SK-N-SH (cell line): ENCODE data around the gene PLK1. TPM values are rescaled to one million over a fixed set of nuclear protein-coding genes. Genes with fewer than 3 reads are reported as not detected.

Experiments used
- CTCF ChIA-PET: fragments of 300-600, 350-600 bp; formaldehyde crosslinking; extraction: SDS; loops from one replicate; lab custom pipeline; 2021; lab: Yijun Ruan, JAX
- POLR2A ChIA-PET: fragments of 350-600 bp; sonication (Branson Sonifier 250); formaldehyde crosslinking; extraction: SDS; loops from one replicate; lab custom pipeline; 2020; ENCODE audit warnings: antibody characterized with exemption, inconsistent platforms; lab: Yijun Ruan, JAX
- DNase-seq: peaks from one replicate; pipeline ENCODE4 v3.0.0; 2012
- H2AFZ ChIP-seq: fragments of 200-600 bp; sonication (generic); 2 replicates; pipeline ENCODE4 v1.8.1; 2016; ENCODE audit warnings: antibody characterized with exemption, mild to moderate bottlenecking, low read depth
- H3F3A ChIP-seq: fragments of 200-600 bp; sonication (generic); replicated peaks from 2 replicates; pipeline ENCODE3; 2016; ENCODE audit warnings: antibody characterized with exemption, mild to moderate bottlenecking; ENCODE audit not compliant: insufficient read depth
- H3K27ac ChIP-seq, 2 experiments: fragments of 200-500 bp in 1 of 2; fragments of 200-600 bp in 1 of 2; sonication (Bioruptor generic) in 1 of 2; sonication (generic), shearing (Covaris generic) in 1 of 2; 2 replicates each; pipeline versions ENCODE4 v1.5.1 to v1.6.1; 2014 to 2016; ENCODE audit warnings: low read depth in 2 of 2, inconsistent platforms in 1 of 2, low read length in 1 of 2, mild to moderate bottlenecking in 1 of 2, mixed read lengths in 1 of 2
- H3K27me3 ChIP-seq: fragments of 200-600 bp; sonication (generic), shearing (Covaris generic); 2 replicates; pipeline ENCODE4 v1.6.1; 2016; ENCODE audit warnings: mixed run types; ENCODE audit not compliant: insufficient read depth
- H3K36me3 ChIP-seq, 2 experiments: fragments of 200-500 bp in 1 of 2; fragments of 200-600 bp in 1 of 2; sonication (Bioruptor generic) in 1 of 2; sonication (generic) in 1 of 2; replicated peaks in 1 of 2; 2 replicates each; pipeline versions ENCODE3 to v1.5.1; 2014 to 2016; ENCODE audit warnings: low read length in 1 of 2, mild to moderate bottlenecking in 1 of 2; ENCODE audit not compliant: insufficient read depth in 2 of 2, control insufficient read depth in 1 of 2
- H3K4me1 ChIP-seq, 2 experiments: fragments of 200-500 bp in 1 of 2; fragments of 200-600 bp in 1 of 2; sonication (Bioruptor generic) in 1 of 2; sonication (generic), shearing (Covaris generic) in 1 of 2; 2 replicates each; pipeline versions ENCODE4 v1.5.1 to v1.6.1; 2014 to 2016; ENCODE audit warnings: low read depth in 1 of 2, low read length in 1 of 2, mixed run types in 1 of 2; ENCODE audit not compliant: insufficient read depth in 2 of 2, control insufficient read depth in 1 of 2
- H3K4me2 ChIP-seq: fragments of 200-600 bp; sonication (generic), shearing (Covaris generic); 2 replicates; pipeline ENCODE4 v1.6.1; 2017; ENCODE audit warnings: mixed run types
- H3K4me3 ChIP-seq, 2 experiments: fragments of 200-500 bp in 1 of 2; fragments of 200-600 bp in 1 of 2; sonication (Bioruptor generic) in 1 of 2; sonication (generic), shearing (Covaris generic) in 1 of 2; 2 replicates each; pipeline versions ENCODE4 v1.5.1 to v1.8.1; 2014 to 2016; ENCODE audit warnings: low read depth in 2 of 2, inconsistent platforms in 1 of 2, low read length in 1 of 2, mild to moderate bottlenecking in 1 of 2, mixed read lengths in 1 of 2, moderate library complexity in 1 of 2
- H3K79me2 ChIP-seq: fragments of 200-600 bp; sonication (generic); 2 replicates; pipeline ENCODE4 v1.8.1; 2017; ENCODE audit warnings: mild to moderate bottlenecking; ENCODE audit not compliant: insufficient read depth
- H3K9ac ChIP-seq: fragments of 200-600 bp; sonication (generic); 2 replicates; pipeline ENCODE4 v1.6.1; 2017; ENCODE audit warnings: mixed run types
- H3K9me2 ChIP-seq: fragments of 200-600 bp; sonication (generic); 2 replicates; pipeline ENCODE4 v1.6.1; 2017; ENCODE audit warnings: mixed run types
- H3K9me3 ChIP-seq: fragments of 200-600 bp; sonication (generic); 2 replicates; pipeline ENCODE4 v1.6.1; 2017; ENCODE audit warnings: mixed run types, mild to moderate bottlenecking, moderate library complexity
- H4K20me1 ChIP-seq: fragments of 200-600 bp; sonication (generic); 2 replicates; pipeline ENCODE4 v1.6.1; 2017; ENCODE audit warnings: mild to moderate bottlenecking, mixed run types; ENCODE audit not compliant: insufficient read depth
- ELF1 ChIP-seq: IDR thresholded peaks from 2 replicates; pipeline ENCODE4 v1.4.0; 2012
- EP300 ChIP-seq, 2 experiments: IDR thresholded peaks; 2 replicates each; pipeline versions ENCODE4 v1.4.0 to v1.6.1; 2012; ENCODE audit warnings: borderline replicate concordance in 1 of 2, low read depth in 1 of 2, low read length in 1 of 2
- FOXM1 ChIP-seq: IDR thresholded peaks from 2 replicates; pipeline ENCODE4 v1.4.0; 2012; ENCODE audit warnings: low read depth, mild to moderate bottlenecking
- GABPA ChIP-seq: IDR thresholded peaks from 2 replicates; pipeline ENCODE4 v1.4.0; 2012; ENCODE audit warnings: low read depth, mild to moderate bottlenecking
- NFIC ChIP-seq: IDR thresholded peaks from 2 replicates; pipeline ENCODE4 v1.4.0; 2012; ENCODE audit warnings: borderline replicate concordance
- POLR2AphosphoS5 ChIP-seq: IDR thresholded peaks from 2 replicates; pipeline ENCODE4 v1.6.1; 2012; ENCODE audit warnings: low read depth, low read length
- RCOR1 ChIP-seq: fragments of 150-350 bp; IDR thresholded peaks from 2 replicates; pipeline ENCODE4 v1.6.1; 2017; ENCODE audit warnings: antibody characterized with exemption, low read length
- RXRA ChIP-seq: IDR thresholded peaks from 2 replicates; pipeline ENCODE4 v1.4.0; 2012; ENCODE audit warnings: low read depth, mild to moderate bottlenecking, borderline replicate concordance
- SIN3A ChIP-seq: IDR thresholded peaks from 2 replicates; pipeline ENCODE4 v1.6.1; 2012; ENCODE audit warnings: low read depth, mild to moderate bottlenecking, low read length, moderate library complexity, borderline replicate concordance
- SMC3 ChIP-seq: IDR thresholded peaks from 2 replicates; pipeline ENCODE4 v1.6.1; 2012; ENCODE audit warnings: low read depth, low read length, improper control_type of control experiment
- TCF12 ChIP-seq: IDR thresholded peaks from 2 replicates; pipeline ENCODE4 v1.4.0; 2012
- WGBS: methylation state at CpG from one replicate; pipeline ENCODE4 v1.1.6; 2017; ENCODE audit warnings: low lambda C conversion rate; 5-methylcytosine and 5-hydroxymethylcytosine counted together
- polyA plus RNA-seq, 3 experiments: library from polyadenylated mRNA; depleted of rRNA; stranded (reverse); fragments of >200 nt; gene quantifications; 2 replicates each; pipeline ENCODE4 v1.2.3, GENCODE V29; 2012
- TF ChIP-seq, protein P1 (sequence below): fragments of 150-350 bp; IDR thresholded peaks from 2 replicates; pipeline ENCODE4 v1.6.1; 2016; ENCODE audit warnings: mild to moderate bottlenecking, low read depth, low read length
- TF ChIP-seq, protein P2 (sequence below): IDR thresholded peaks from 2 replicates; pipeline ENCODE4 v1.4.0; 2012; ENCODE audit warnings: low read depth, borderline replicate concordance
- TF ChIP-seq, protein P3 (sequence below): fragments of 200-600 bp; sonication (generic); IDR thresholded peaks from 2 replicates; pipeline ENCODE4 v1.6.1; 2017; ENCODE audit warnings: antibody characterized with exemption, mild to moderate bottlenecking, moderate library complexity
- TF ChIP-seq, protein P4 (sequence below): IDR thresholded peaks from 2 replicates; pipeline ENCODE4 v1.6.1; 2012; ENCODE audit warnings: mild to moderate bottlenecking, low read depth, low read length, moderate library complexity

The PLK1 gene
- polyA plus RNA-seq, 1 of the 3 experiments (the other 2 are of a cell fraction), result 68.7 TPM

DNA sequence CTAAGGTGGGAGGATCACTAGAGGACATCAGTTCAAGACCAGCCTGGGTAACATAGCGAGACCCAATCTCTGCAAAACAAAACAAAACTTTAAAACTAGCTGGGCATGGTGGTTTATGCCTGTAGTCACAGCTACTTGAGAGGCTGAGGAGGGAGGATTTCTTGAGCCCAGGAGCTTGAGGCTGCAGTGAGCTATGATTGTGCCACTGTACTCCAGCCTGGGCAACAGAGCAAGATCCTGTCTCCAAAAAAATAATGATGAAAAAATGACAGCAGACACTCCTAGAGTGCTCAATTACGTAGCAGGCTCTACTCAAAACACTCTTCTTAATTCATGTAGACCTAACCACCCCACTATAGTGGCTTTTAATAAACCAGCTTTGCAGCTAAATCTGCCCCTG, 21.4 kb downstream of the PLK1 start (continued):
- TF ChIP-seq RCOR1 (no peak), GABPA (no peak)
- TF ChIP-seq, protein P1, sequence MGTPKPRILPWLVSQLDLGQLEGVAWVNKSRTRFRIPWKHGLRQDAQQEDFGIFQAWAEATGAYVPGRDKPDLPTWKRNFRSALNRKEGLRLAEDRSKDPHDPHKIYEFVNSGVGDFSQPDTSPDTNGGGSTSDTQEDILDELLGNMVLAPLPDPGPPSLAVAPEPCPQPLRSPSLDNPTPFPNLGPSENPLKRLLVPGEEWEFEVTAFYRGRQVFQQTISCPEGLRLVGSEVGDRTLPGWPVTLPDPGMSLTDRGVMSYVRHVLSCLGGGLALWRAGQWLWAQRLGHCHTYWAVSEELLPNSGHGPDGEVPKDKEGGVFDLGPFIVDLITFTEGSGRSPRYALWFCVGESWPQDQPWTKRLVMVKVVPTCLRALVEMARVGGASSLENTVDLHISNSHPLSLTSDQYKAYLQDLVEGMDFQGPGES, result no peak
- TF ChIP-seq, all 33 proteins: peak for 0

DNA sequence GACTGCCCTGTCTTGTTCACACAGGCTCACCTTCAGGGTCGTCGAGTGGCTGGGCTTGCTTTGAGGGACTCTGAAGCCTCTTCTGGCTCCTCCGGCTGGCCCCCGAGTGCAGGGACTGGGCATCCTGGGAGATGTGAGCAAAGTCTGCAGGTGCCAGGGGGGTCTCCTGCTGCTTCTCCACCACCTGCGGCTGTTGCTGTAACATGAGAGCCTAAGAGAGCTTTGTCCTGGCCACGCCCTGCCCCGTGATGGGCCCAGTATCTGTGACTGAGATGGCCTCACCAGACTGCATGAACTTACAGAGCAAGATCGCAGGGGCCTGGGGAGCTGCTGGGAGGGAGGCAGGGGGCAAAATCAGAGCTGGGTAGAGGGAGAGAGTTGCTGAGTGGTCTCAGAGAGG, 21.8 kb downstream of the PLK1 start:
- H3K27me3 ChIP-seq, result no peaks in the 10 kb centered on the region
- ChIA-PET POLR2A (no interaction called here), CTCF (no interaction called here)
- no peaks in the 10 kb centered on the region for H4K20me1 ChIP-seq
- H3K79me2 ChIP-seq, result no peaks in the 10 kb centered on the region
- no peak overlapping the region for H3K4me2 ChIP-seq
- H3K9ac ChIP-seq, result no peak overlapping the region
- no peak for DNase-seq
- no peaks in the 10 kb centered on the region for H3K4me1 ChIP-seq
- no peak overlapping the region for H3K4me3 ChIP-seq
- H3K27ac ChIP-seq, result no peak overlapping the region
- no peaks in the 10 kb centered on the region for H3K9me2 ChIP-seq
- TF ChIP-seq ELF1 (no peak), SMC3 (no peak), FOXM1 (no peak), NFIC (no peak), POLR2AphosphoS5 (no peak), EP300 (IDR thresholded peaks at IDR 0.05; ENCODE audit: borderline replicate concordance in 1 of 2, low read depth in 1 of 2, low read length in 1 of 2) (no peak), TCF12 (no peak), RXRA (no peak), SIN3A (no peak), RCOR1 (no peak)
- TF ChIP-seq, protein P2, sequence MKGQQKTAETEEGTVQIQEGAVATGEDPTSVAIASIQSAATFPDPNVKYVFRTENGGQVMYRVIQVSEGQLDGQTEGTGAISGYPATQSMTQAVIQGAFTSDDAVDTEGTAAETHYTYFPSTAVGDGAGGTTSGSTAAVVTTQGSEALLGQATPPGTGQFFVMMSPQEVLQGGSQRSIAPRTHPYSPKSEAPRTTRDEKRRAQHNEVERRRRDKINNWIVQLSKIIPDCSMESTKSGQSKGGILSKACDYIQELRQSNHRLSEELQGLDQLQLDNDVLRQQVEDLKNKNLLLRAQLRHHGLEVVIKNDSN, result no peak
- TF ChIP-seq, protein P3, sequence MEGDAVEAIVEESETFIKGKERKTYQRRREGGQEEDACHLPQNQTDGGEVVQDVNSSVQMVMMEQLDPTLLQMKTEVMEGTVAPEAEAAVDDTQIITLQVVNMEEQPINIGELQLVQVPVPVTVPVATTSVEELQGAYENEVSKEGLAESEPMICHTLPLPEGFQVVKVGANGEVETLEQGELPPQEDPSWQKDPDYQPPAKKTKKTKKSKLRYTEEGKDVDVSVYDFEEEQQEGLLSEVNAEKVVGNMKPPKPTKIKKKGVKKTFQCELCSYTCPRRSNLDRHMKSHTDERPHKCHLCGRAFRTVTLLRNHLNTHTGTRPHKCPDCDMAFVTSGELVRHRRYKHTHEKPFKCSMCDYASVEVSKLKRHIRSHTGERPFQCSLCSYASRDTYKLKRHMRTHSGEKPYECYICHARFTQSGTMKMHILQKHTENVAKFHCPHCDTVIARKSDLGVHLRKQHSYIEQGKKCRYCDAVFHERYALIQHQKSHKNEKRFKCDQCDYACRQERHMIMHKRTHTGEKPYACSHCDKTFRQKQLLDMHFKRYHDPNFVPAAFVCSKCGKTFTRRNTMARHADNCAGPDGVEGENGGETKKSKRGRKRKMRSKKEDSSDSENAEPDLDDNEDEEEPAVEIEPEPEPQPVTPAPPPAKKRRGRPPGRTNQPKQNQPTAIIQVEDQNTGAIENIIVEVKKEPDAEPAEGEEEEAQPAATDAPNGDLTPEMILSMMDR, result no peak
- no peaks in the 10 kb centered on the region for H3K9me3 ChIP-seq
- no peaks in the 10 kb centered on the region for H3K36me3 ChIP-seq
- WGBS, result 53% methylated on average over 8 of the region's 8 CpGs
- H3F3A ChIP-seq, result no peaks in the 10 kb centered on the region
- no peak overlapping the region for H2AFZ ChIP-seq

DNA sequence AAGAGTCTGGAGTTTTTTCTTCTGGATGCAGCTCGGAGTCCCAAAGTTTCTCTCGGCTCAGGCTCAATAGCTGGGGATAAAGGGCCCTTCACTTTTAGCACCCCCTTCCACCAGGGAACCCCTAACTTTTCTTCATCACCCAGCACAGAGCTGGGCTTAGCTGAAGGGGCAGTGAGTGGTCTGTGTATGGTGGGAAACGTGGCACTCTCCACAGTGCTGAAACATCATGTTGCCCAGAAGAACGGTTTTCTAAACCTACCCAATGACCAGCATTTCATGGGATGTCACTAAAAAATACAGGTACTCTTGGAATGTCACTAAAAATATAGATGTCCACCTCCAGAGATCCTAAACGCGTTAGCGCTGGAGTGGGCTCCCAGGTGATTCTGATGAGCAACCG, 22.4 kb downstream of the PLK1 start:
- Histone ChIP-seq H3K27ac (no peak overlapping the region), H2AFZ (no peak overlapping the region), H4K20me1 (no peaks in the 10 kb centered on the region), H3K79me2 (no peaks in the 10 kb centered on the region), H3K9me3 (no peaks in the 10 kb centered on the region), H3K4me2 (no peak overlapping the region), H3F3A (no peaks in the 10 kb centered on the region), H3K4me1 (no peaks in the 10 kb centered on the region), H3K27me3 (no peaks in the 10 kb centered on the region), H3K4me3 (no peak overlapping the region), H3K9me2 (no peaks in the 10 kb centered on the region), H3K36me3 (no peaks in the 10 kb centered on the region), H3K9ac (no peak overlapping the region)
- ChIA-PET CTCF (no interaction called here), POLR2A (no interaction called here)
- TF ChIP-seq, protein P4, sequence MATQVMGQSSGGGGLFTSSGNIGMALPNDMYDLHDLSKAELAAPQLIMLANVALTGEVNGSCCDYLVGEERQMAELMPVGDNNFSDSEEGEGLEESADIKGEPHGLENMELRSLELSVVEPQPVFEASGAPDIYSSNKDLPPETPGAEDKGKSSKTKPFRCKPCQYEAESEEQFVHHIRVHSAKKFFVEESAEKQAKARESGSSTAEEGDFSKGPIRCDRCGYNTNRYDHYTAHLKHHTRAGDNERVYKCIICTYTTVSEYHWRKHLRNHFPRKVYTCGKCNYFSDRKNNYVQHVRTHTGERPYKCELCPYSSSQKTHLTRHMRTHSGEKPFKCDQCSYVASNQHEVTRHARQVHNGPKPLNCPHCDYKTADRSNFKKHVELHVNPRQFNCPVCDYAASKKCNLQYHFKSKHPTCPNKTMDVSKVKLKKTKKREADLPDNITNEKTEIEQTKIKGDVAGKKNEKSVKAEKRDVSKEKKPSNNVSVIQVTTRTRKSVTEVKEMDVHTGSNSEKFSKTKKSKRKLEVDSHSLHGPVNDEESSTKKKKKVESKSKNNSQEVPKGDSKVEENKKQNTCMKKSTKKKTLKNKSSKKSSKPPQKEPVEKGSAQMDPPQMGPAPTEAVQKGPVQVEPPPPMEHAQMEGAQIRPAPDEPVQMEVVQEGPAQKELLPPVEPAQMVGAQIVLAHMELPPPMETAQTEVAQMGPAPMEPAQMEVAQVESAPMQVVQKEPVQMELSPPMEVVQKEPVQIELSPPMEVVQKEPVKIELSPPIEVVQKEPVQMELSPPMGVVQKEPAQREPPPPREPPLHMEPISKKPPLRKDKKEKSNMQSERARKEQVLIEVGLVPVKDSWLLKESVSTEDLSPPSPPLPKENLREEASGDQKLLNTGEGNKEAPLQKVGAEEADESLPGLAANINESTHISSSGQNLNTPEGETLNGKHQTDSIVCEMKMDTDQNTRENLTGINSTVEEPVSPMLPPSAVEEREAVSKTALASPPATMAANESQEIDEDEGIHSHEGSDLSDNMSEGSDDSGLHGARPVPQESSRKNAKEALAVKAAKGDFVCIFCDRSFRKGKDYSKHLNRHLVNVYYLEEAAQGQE, result peak; percentile 69
- no peak for TF ChIP-seq FOXM1
- 58% methylated on average over 8 of the region's 8 CpGs for WGBS
- DNase-seq, result no peak
